GM19043 (cell line): Measurements from ENCODE around the gene PGAP1.

Source experiments
- ATAC-seq: cut with Tn5 transposase; IDR thresholded peaks from one replicate; pipeline ENCODE4 v1.9.1; 2021; ENCODE audit warnings: low read depth; ENCODE audit not compliant: unreplicated experiment

Gene PGAP1

DNA sequence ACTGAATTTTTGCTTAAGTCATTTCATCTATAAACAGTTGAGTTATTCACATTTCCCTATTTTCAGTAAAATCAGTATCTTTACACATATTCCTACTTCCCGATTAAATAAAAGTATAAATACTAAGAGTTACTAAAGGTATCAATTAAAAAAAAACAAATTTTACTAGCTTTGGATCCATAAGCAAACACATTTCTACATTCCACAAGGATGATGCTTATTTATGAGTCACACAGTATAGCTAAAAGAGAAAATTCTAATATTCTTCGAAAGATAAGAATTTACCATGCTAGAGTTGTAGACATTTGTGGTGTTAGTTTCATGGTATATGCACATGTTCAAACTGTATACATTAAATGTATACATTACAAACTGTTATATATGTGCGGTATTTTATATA lies 23.7 kb downstream of the PGAP1 start:
- ATAC-seq = no peak

GRCh38 chr2:196900843-196901242 lies 25.7 kb downstream of the PGAP1 start:
- ATAC-seq = no peak

- ATAC-seq = no peak
These were observed 26.5 kb downstream of the PGAP1 start for GRCh38 chr2:196899976-196900375.

DNA sequence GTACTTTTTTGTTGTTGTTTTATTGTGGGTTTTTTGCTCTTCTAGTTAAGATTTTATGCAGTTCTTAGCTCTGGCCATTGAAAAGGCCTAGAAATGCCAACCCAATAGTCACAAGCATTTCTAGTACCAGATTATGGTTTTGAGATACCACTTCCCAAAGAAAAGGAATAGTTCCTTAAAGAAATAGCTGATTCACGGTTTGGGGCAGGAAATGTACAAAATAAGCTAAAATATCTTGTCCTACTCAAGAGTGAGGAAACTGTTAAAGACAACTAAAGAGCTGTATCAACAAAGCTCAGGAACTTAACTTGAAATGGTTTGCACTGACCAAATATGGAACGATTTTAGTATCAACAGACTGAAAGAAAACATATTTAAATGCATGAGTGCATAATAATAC lies 35.4 kb downstream of the PGAP1 start:
- no peak for ATAC-seq

DNA sequence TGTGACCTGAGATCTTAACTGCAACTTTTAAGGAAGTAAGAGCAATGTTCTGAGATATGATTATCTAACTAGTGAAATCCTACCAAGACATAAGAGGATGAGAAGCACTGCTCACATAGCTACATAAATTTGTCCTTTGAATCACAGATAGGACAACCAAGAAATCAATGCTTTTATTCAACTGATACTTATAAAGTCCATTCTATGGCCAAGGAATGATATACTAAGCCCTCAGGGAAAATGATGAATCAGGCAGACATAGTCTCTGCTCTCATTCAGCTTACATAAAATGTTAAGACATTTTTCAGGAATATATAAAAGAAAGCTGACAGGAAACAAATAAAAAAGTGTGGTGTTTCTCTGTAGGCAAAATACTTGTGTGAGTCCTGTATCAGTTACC lies 39.1 kb downstream of the PGAP1 start:
- no peak for ATAC-seq

- no peak for ATAC-seq
These were observed 42.1 kb downstream of the PGAP1 start for GRCh38 chr2:196884368-196884767.

- no peak for ATAC-seq
These were observed 50.1 kb downstream of the PGAP1 start for GRCh38 chr2:196876364-196876763.

DNA sequence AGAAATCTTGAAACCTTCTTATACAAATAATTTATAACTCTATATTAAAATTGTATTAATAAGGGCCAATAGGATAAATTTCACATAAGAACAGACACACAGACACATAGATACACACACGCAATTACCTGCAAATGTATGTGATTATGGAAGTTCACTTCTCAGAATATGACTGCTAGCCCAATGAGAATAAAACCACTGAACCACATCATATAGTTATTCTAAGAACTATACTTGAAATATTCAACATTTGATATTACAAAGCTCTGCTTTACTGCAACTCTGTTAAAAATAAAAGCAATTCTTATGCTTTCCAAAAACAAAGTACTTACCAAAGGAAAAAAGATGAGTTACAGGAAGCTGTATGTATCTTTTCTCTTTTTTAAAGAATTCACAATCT lies 51.1 kb downstream of the PGAP1 start:
- ATAC-seq = no peak

GRCh38 chr2:196873511-196873910 lies 53.0 kb downstream of the PGAP1 start:
- ATAC-seq = no peak

GRCh38 chr2:196854629-196855028 lies 71.9 kb downstream of the PGAP1 start:
- no peak for ATAC-seq

DNA sequence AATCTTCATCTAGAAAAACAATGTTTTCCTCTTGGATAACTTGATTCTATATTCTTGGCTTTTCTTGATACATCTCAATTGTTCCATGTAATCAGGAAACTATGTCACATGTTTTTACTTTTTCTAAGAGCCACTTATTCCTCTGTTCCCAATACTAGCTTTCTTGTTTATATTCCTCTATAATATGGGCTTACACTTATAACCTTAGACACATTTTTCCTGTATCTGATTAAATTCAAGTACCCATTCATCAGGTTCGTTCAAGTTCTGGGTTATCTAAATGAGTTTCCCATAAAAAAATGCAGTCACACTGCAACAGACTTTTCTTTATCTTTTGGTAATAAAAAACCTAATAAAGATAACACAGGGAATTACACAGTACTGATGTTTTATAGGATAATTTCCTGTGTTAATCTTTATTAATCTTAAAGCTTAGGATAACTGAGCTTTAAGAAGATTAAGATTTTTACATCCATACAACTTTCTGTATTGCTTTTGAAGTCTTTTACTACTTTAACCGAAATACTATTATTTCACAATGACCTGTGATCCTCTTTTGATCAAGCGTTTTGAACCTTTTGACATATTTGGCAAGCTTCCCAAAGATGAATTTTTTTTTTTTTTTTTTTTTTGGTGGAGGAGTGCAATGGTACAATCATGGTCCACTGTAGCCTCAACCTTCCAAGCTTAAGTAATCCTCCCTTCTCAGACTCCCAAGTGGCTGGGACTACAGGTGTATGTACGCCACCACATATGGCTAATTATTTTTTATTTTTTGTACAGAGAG lies 73.0 kb downstream of the PGAP1 start:
- ATAC-seq = no peak

DNA sequence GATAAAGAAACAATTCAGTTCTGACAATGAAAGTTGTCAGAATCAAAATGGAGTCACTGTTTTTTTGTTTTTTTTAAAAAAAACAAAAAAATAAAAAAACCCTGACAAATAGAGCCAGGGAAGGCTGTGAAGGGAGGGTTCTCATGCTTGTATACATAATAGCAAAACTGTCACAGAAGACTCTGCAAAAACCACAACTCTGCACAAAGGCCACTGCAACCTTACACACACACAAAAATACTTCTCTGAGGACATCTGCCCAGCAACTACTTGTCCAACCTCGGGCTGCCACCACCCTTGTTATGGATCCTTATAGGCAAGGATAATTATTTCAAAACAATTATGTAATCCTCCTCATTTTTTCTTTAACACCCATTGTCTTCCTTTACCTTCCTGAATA lies 75.4 kb downstream of the PGAP1 start:
- ATAC-seq = no peak

- ATAC-seq = no peak
These were observed 76.6 kb downstream of the PGAP1 start for GRCh38 chr2:196849895-196850294.

DNA sequence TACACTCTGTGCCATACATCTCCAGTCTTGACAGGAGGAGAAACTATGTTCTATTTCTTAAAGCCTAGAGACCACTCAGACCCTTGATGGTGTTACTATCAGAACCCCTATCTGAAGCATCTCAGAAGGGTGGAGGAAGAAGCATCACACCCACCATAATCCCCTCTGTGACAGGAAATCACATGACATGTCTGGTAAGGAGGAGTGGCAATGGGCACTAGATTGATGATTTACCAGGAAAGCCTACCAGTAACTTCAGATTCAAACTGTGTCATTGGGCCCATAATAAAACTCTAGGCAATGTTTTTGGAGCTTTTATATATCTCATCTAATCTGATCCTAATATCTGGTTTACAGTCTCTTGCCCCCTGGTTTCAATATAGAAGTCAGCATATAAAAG lies 80.2 kb downstream of the PGAP1 start:
- ATAC-seq = no peak

DNA sequence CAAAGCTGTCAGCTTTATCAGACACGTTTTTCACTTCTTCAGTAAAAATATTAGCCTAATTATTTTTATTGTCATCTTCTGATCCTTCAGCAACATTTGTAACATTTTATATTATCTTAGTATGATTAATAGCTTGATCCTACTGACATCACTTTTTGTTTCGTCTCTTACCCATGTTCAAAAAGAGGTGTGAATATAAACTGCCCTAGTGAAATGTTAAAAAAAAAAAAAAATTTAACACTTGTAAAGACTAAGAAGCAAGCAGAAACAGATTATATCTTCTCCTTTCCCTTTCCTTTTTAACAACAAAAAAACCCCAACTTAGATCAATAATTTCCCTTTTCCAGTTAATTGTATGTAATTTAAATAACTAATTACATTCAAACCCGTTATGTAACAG lies 81.1 kb downstream of the PGAP1 start:
- ATAC-seq = no peak

- no peak for ATAC-seq
These were observed 86.3 kb downstream of the PGAP1 start for GRCh38 chr2:196840171-196840570.

- ATAC-seq = no peak
These were observed 86.9 kb downstream of the PGAP1 start for GRCh38 chr2:196839574-196839973.

- ATAC-seq = no peak
These were observed 90.1 kb downstream of the PGAP1 start for GRCh38 chr2:196836440-196836839.

- no peak for ATAC-seq
These were observed 95.8 kb downstream of the PGAP1 start for GRCh38 chr2:196830701-196831100.

DNA sequence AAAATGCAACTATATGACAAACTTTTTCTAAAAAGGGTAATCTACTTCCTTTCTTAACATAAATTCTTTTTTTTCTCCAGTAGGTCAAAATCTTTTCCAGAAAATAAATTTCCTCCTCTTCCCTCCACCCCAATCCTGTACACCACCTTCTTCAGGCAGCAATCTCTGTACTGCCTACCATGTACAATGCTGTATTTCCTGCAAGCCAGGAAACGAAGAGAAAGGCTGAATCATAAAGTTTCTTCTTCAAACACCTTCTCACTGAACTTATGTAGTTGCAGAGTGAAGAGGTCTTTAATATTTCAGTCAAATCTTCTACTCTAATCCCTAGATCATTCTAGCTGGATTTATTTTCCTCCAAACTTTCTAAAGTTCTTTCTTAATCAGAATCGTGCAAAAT lies 99.2 kb downstream of the PGAP1 start:
- no peak for ATAC-seq

- no peak for ATAC-seq
These were observed 102.6 kb downstream of the PGAP1 start for GRCh38 chr2:196823750-196824522.

GRCh38 chr2:196821195-196821594 lies 105.3 kb downstream of the PGAP1 start:
- ATAC-seq = no peak
